Body of pancreas (tissue), 4 donors: ENCODE results near the gene ZPR1. TPM values are rescaled to one million over a fixed set of nuclear protein-coding genes. Genes with fewer than 3 reads are reported as not detected.

Experiments
- ATAC-seq: fragments of 150-250 bp; one replicate; pipeline ENCODE4 v1.9.1; 2016
- DNase-seq, 4 donors: peaks; one replicate each; pipeline ENCODE4 v3.0.0-alpha.2; 2019
- H3K27ac ChIP-seq, 4 donors: fragments of 200-600 bp; sonication (generic); 1 replicate in 3 of 4; 2 replicates in 1 of 4; pipeline versions ENCODE4 v1.5.1 to v1.6.1; 2016 to 2019; ENCODE audit warnings: mild to moderate bottlenecking in 1 of 4, mixed read lengths in 1 of 4, moderate library complexity in 1 of 4
- H3K27me3 ChIP-seq, 2 donors: fragments of 200-600 bp; sonication (generic); one replicate each; pipeline ENCODE4 v1.6.0; 2016; ENCODE audit warnings: mild to moderate bottlenecking in 1 of 2
- H3K36me3 ChIP-seq, 2 donors: fragments of 200-600 bp; sonication (generic); replicated peaks in 1 of 2; 2 replicates each; pipeline ENCODE4 v1.5.1; 2016; ENCODE audit warnings: low read depth in 2 of 2; ENCODE audit not compliant: insufficient read depth in 1 of 2
- H3K4me1 ChIP-seq: fragments of 200-600 bp; sonication (generic); one replicate; pipeline ENCODE4 v1.6.0; 2016
- H3K4me3 ChIP-seq, 2 donors: fragments of 200-600 bp; sonication (generic); 1 replicate in 1 of 2; 2 replicates in 1 of 2; pipeline ENCODE4 v1.5.1; 2016 to 2019
- H3K9me3 ChIP-seq, 3 donors: fragments of 200-600 bp; sonication (generic); 1 replicate in 2 of 3; 2 replicates in 1 of 3; pipeline ENCODE4 v1.5.1; 2016
- CTCF ChIP-seq, 7 experiments: fragments of 450-650 bp in 4 of 7; fragments of 200-600 bp in 3 of 7; sonication (generic) in 3 of 7; IDR thresholded peaks; one replicate each; pipeline ENCODE4 v1.5.1; 2016 to 2019; ENCODE audit warnings: antibody characterized with exemption in 7 of 7
- POLR2A ChIP-seq, 3 donors: fragments of 450-650 bp; IDR thresholded peaks; one replicate each; pipeline ENCODE4 v1.6.1; 2016; ENCODE audit warnings: antibody characterized with exemption in 3 of 3, mild to moderate bottlenecking in 2 of 3
- WGBS, 2 donors: methylation state at CpG; one replicate each; pipeline ENCODE4 v1.1.5; 2017; 5-methylcytosine and 5-hydroxymethylcytosine counted together
- intact Hi-C: fragments of 100-400 bp; cut with DNase I; formaldehyde crosslinking; loops from one replicate; pipeline ENCODE4 v1.15.1; 2023
- total RNA-seq, 2 donors: library from RNA; depleted of rRNA; stranded (reverse); fragments of >200 nt; gene quantifications; one replicate each; pipeline ENCODE4 v1.1.0, GENCODE V29; 2016

Gene ZPR1
- total RNA-seq, 2 donors from 2014 or later: 4.3 to 36.6 TPM

- H3K27me3 ChIP-seq: no peaks in the 10 kb centered on the region
- no peaks in the 10 kb centered on the region for H3K36me3 ChIP-seq
- ATAC-seq (no peak), DNase-seq (no peak)
- TF ChIP-seq CTCF (IDR thresholded peaks at IDR 0.05) (no peak), POLR2A (IDR thresholded peaks at IDR 0.05) (no peak)
- H3K27ac ChIP-seq: no peak overlapping the region
- H3K9me3 ChIP-seq: no peaks in the 10 kb centered on the region
- peaks cover 4% of the 10 kb centered on the region for H3K4me1 ChIP-seq
- no peak overlapping the region for H3K4me3 ChIP-seq
- 78 to 83% methylated on average over 11 of the region's 11 CpGs for WGBS, 2 donors
- intact Hi-C loops: no loop called here
These were observed 53.8 kb downstream of the ZPR1 start for GRCh38 chr11:116733969-116734508.

GRCh38 chr11:116733043-116733755 lies 54.6 kb downstream of the ZPR1 start:
- intact Hi-C loops: no loop called here
- H3K36me3 ChIP-seq: no peaks in the 10 kb centered on the region
- TF ChIP-seq CTCF (IDR thresholded peaks at IDR 0.05) (no peak), POLR2A (IDR thresholded peaks at IDR 0.05) (no peak)
- no peaks in the 10 kb centered on the region for H3K27me3 ChIP-seq
- no peak overlapping the region for H3K4me3 ChIP-seq
- H3K9me3 ChIP-seq: no peaks in the 10 kb centered on the region
- peaks cover 4% of the 10 kb centered on the region for H3K4me1 ChIP-seq
- H3K27ac ChIP-seq: no peak overlapping the region
- WGBS, 2 donors: 56 to 57% methylated on average over 10 of the region's 10 CpGs
- DNase-seq (no peak), ATAC-seq (no peak)

GRCh38 chr11:116732271-116733042 lies 55.4 kb downstream of the ZPR1 start:
- intact Hi-C loops: no loop called here
- H3K36me3 ChIP-seq: no peaks in the 10 kb centered on the region
- no peaks in the 10 kb centered on the region for H3K27me3 ChIP-seq
- WGBS, 2 donors: 16 to 29% methylated on average over 14 to 25 of the region's 25 CpGs
- TF ChIP-seq CTCF (IDR thresholded peaks at IDR 0.05): peak; percentile 40 to 83 (median 67)
- no peak for TF ChIP-seq POLR2A (IDR thresholded peaks at IDR 0.05)
- H3K27ac ChIP-seq: no peak overlapping the region
- no peaks in the 10 kb centered on the region for H3K9me3 ChIP-seq
- DNase-seq: peak; percentile 64 to 73 (median 68)
- H3K4me1 ChIP-seq: peaks cover 4% of the 10 kb centered on the region
- H3K4me3 ChIP-seq: no peak overlapping the region
- peak; percentile 79 for ATAC-seq

- ATAC-seq: no peak
- DNase-seq: no peak
- intact Hi-C loops: no loop called here
- Histone ChIP-seq H3K4me3 (no peak overlapping the region), H3K27ac (no peak overlapping the region), H3K27me3 (no peaks in the 10 kb centered on the region), H3K4me1 (peaks cover 4% of the 10 kb centered on the region), H3K36me3 (no peaks in the 10 kb centered on the region), H3K9me3 (no peaks in the 10 kb centered on the region)
- no peak for TF ChIP-seq CTCF (IDR thresholded peaks at IDR 0.05)
- TF ChIP-seq POLR2A (IDR thresholded peaks at IDR 0.05): no peak
- 83 to 87% methylated on average over 2 of the region's 2 CpGs for WGBS, 2 donors
These were observed 56.0 kb downstream of the ZPR1 start for GRCh38 chr11:116731821-116732220.
